T-helper 2 cell treated with Interferon-gamma antibody and Interleukin-4, amounts not matched to agents 5 μg/mL and 100 μg/mL, for 36 hours (primary cell): Measurements from ENCODE around the gene TNS3.
A peak's percentile ranks its signal among the peaks of the same experiment; 100 is the strongest.

Experiments used
- DNase-seq: peaks from one replicate; pipeline ENCODE4 v3.0.0; 2021; ENCODE audit warnings: low spot score
- H3K27ac Mint-ChIP-seq: one replicate; pipeline ENCODE4 v1.8.0; 2021; ENCODE audit warnings: mild to moderate bottlenecking, mixed read lengths
- H3K27me3 Mint-ChIP-seq: one replicate; pipeline ENCODE4 v1.8.0; 2021; ENCODE audit warnings: low read depth, mixed read lengths
- H3K36me3 Mint-ChIP-seq: one replicate; pipeline ENCODE4 v1.8.0; 2021; ENCODE audit warnings: low read depth, mixed read lengths
- H3K4me1 Mint-ChIP-seq: one replicate; pipeline ENCODE4 v1.8.0; 2021; ENCODE audit warnings: low read depth, mixed read lengths
- H3K4me3 Mint-ChIP-seq: one replicate; pipeline ENCODE4 v1.8.0; 2022; ENCODE audit warnings: mild to moderate bottlenecking, moderate library complexity, mixed read lengths
- H3K9me3 Mint-ChIP-seq: one replicate; pipeline ENCODE4 v1.8.0; 2021; ENCODE audit warnings: mixed read lengths

Gene TNS3

DNA sequence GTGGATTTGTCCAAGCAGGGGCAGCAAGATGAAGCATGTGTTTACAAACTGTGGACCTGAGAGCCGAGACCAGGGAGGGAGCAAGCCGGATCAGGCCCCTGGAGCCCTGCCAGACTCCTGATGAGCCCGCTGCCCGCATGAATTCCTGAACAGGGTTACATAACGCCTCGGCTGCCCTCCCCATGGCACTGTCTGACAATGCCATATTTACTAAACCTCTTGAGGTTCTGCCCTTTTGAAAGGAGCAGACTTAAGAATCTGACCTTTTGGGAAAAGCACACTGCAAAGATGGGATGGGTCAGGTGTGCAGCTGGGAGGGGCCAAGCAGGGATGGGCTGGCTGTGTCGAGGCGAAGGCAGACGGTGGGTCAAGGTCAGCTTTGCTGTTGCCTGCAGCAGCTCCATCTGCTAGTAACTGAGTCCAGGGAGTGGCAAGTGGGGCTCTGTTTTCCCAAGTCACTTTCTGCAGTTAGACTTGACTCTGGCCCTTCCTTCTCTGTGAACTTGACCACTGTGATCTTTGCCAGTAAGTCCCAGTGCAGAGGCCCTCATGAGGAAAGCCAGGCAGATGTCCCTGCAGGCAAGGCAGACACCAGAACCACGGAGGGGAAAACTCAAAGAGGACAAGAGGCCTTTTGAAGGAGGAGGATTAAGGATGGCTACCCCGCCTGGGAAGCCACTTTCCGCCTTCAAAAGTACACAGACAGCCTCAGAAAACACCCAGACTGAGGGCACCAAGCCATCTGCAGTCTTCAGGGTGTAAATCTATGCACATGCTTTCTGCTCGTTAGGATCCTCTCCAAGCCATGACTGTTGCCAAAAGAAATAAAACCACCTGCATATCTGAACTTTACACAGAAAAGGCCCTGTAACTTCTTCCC is 175.8 kb downstream of the TNS3 start:
- Mint-ChIP-seq H3K4me3 (no peak overlapping the region), H3K27ac (no peak overlapping the region), H3K9me3 (no peaks in the 10 kb centered on the region), H3K4me1 (peaks cover 5% of the 10 kb centered on the region), H3K36me3 (no peaks in the 10 kb centered on the region), H3K27me3 (no peaks in the 10 kb centered on the region)
- DNase-seq, result no peak

DNA sequence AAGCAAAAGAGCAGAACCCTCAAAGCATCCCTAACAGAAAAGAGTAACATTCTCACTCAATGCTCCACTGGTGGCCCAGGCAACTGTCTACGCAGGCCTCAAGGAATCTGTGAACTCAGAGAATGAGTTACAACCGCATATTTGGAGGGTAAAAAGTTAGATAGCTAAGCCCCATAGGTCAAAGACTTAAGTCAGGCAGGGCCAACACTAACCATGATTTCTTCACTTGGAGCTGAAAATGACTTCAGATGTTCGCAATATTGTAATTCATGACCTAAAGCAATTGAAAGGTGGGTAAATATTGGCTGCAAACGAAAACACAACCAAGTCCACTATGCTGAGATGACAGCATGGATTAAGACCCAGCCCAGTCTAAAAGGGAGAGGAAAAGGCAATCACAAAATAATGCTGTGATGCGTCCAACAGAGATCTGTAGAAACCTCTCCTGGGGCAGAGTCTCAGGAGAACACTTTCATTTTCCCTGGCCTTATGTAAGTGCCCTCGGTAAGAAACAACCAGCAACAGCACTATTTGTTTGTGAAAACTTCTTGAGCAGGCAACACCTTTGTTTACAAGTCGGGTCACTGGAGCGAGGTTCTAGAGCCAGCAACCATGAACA is 176.5 kb downstream of the TNS3 start:
- Mint-ChIP-seq H3K27ac (no peak overlapping the region), H3K27me3 (no peaks in the 10 kb centered on the region), H3K4me3 (no peak overlapping the region), H3K36me3 (no peaks in the 10 kb centered on the region), H3K9me3 (no peaks in the 10 kb centered on the region), H3K4me1 (peaks cover 5% of the 10 kb centered on the region)
- DNase-seq, result no peak

DNA sequence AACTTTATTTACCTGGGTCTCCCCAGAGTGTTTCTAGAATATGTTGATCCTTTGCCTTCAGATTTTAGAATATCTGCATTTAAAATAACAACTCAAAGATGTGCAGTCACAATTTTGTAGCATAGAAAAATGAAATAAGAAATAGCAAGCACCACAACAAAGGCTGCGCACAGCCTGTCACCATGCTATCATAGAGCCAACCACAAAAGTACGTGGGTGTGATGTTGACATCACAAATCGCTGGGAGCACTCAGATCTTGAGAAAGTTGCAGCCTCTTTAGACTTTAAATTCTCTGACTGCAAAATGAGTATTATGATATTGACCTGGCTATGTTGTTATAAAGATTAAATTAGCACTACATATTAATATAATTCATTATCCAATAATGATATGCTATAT is 177.9 kb downstream of the TNS3 start:
- Mint-ChIP-seq H3K27ac (no peak overlapping the region), H3K4me1 (peaks cover 5% of the 10 kb centered on the region), H3K27me3 (no peaks in the 10 kb centered on the region), H3K36me3 (no peaks in the 10 kb centered on the region), H3K9me3 (no peaks in the 10 kb centered on the region), H3K4me3 (no peak overlapping the region)
- peak; percentile 43 for DNase-seq

DNA sequence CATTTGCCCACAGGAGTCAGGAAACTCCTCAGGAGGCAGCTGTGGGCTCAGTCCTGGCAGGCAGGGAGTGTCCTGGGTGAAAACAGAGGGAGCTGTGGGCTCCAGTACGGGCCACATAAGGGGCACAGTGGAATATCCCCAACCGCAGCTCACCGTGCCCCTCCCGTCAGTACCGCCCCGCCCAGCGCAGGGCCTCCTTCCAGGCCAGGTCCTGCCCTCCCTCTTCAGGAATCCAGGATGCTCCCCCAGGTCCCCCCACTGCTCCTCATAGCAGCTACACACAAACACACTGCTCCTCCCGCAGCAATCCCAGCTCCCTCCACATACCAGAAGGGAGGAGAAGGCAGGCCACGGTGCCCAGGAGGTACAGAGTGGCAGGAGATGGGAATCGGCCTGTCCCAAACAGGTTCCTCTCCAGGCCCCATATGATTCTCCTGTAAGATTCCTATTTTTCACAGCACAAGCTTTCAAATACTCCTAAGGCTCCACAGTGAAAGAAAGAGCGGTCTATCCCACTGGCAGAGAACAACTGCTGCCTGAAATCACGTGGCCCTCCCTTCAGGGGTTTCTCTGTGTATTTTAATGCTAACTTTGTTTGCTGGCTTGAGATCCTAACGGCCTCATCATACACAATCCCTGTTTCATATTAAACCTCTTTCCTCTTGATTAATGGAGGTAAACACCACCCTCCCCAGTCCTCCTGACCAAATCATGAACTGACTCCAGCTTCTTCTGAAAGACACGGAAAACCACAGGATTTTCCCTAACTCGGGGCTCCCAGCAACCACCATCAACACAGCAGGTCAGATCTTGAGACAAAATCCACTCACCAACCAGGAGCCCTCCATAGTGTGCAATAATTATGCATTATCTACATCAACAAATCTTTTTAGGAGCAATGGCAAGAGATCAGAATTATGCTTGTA is 178.7 kb downstream of the TNS3 start:
- Mint-ChIP-seq H3K27me3 (no peaks in the 10 kb centered on the region), H3K4me3 (no peak overlapping the region), H3K4me1 (peaks cover 5% of the 10 kb centered on the region), H3K27ac (no peak overlapping the region), H3K9me3 (no peaks in the 10 kb centered on the region), H3K36me3 (no peaks in the 10 kb centered on the region)
- no peak for DNase-seq

GRCh38 chr7:47401611-47402570 is 180.0 kb downstream of the TNS3 start:
- Mint-ChIP-seq H3K36me3 (no peaks in the 10 kb centered on the region), H3K4me1 (peaks cover 5% of the 10 kb centered on the region), H3K27ac (no peak overlapping the region), H3K9me3 (no peaks in the 10 kb centered on the region), H3K27me3 (peaks cover 3% of the 10 kb centered on the region), H3K4me3 (no peak overlapping the region)
- no peak for DNase-seq

DNA sequence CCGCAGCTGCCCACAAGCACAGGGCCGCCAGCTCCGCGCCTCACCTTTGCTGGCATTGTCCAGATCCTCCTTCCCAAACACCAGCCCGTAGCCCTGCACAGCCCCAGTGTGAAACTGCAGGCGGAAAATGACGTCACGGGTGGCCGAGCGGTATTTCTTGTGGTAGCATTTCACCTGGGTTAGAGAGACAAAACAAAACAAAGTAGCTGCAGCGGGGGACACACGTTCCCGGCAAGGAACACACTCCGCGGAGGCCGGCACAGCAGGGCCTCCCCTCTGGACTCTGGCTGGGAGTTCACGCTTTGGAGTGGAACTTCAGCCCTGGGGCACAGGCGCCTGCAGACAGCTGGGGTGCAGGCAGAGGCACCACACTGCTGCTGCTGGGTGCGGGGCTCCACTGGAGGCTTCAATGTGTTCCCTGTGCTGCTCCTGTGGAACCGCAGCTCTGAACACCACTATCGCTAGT is 181.1 kb downstream of the TNS3 start:
- H3K4me1 Mint-ChIP-seq, result peaks cover 5% of the 10 kb centered on the region
- H3K4me3 Mint-ChIP-seq, result no peak overlapping the region
- H3K36me3 Mint-ChIP-seq, result no peaks in the 10 kb centered on the region
- no peak overlapping the region for H3K27ac Mint-ChIP-seq
- peaks cover 3% of the 10 kb centered on the region for H3K27me3 Mint-ChIP-seq
- no peaks in the 10 kb centered on the region for H3K9me3 Mint-ChIP-seq
- no peak for DNase-seq

GRCh38 chr7:47400001-47400400 is 181.9 kb downstream of the TNS3 start:
- Mint-ChIP-seq H3K27ac (no peak overlapping the region), H3K4me3 (no peak overlapping the region), H3K36me3 (no peaks in the 10 kb centered on the region), H3K9me3 (no peaks in the 10 kb centered on the region), H3K27me3 (peaks cover 3% of the 10 kb centered on the region), H3K4me1 (peaks cover 5% of the 10 kb centered on the region)
- no peak for DNase-seq

DNA sequence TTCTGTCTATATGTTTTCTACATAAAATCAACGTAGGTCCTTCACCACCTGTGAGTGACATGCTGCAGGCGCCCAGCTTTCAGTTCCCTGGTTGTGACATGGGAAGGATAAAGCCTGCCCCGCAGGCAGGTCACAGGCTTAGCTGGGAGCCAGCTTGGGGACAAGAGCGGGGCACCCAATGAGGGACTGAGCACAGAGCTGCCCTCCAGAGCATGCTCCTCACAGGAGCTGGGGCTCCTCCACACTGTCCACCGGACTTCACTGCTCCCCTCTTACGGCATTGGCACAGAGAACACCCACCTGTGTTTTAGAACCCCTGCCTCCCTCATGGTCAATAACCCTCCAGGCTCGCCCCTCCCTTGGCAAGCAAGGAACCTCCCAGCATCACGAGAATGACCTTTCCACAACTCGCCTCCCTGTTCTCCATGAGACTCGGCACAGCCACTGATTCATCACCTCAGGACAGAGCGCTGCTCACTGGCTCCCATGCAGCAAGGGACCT is 187.1 kb downstream of the TNS3 start:
- no peak overlapping the region for H3K4me3 Mint-ChIP-seq
- peaks cover 3% of the 10 kb centered on the region for H3K27me3 Mint-ChIP-seq
- H3K9me3 Mint-ChIP-seq, result no peaks in the 10 kb centered on the region
- DNase-seq, result no peak
- H3K36me3 Mint-ChIP-seq, result no peaks in the 10 kb centered on the region
- H3K27ac Mint-ChIP-seq, result no peak overlapping the region
- H3K4me1 Mint-ChIP-seq, result no peaks in the 10 kb centered on the region

GRCh38 chr7:47394216-47394615 is 187.7 kb downstream of the TNS3 start:
- Mint-ChIP-seq H3K4me3 (no peak overlapping the region), H3K36me3 (no peaks in the 10 kb centered on the region), H3K27me3 (peaks cover 3% of the 10 kb centered on the region), H3K27ac (no peak overlapping the region), H3K4me1 (no peaks in the 10 kb centered on the region), H3K9me3 (no peaks in the 10 kb centered on the region)
- DNase-seq, result no peak

GRCh38 chr7:47393406-47393805 is 188.5 kb downstream of the TNS3 start:
- Mint-ChIP-seq H3K27ac (no peak overlapping the region), H3K27me3 (peaks cover 3% of the 10 kb centered on the region), H3K4me3 (no peak overlapping the region), H3K4me1 (no peaks in the 10 kb centered on the region), H3K9me3 (no peaks in the 10 kb centered on the region), H3K36me3 (no peaks in the 10 kb centered on the region)
- no peak for DNase-seq

GRCh38 chr7:47392241-47392759 is 189.6 kb downstream of the TNS3 start:
- H3K36me3 Mint-ChIP-seq, result no peaks in the 10 kb centered on the region
- no peak for DNase-seq
- H3K4me3 Mint-ChIP-seq, result no peak overlapping the region
- no peaks in the 10 kb centered on the region for H3K27me3 Mint-ChIP-seq
- no peaks in the 10 kb centered on the region for H3K4me1 Mint-ChIP-seq
- no peaks in the 10 kb centered on the region for H3K9me3 Mint-ChIP-seq
- no peak overlapping the region for H3K27ac Mint-ChIP-seq

GRCh38 chr7:47391726-47392125 is 190.2 kb downstream of the TNS3 start:
- no peak overlapping the region for H3K27ac Mint-ChIP-seq
- no peaks in the 10 kb centered on the region for H3K27me3 Mint-ChIP-seq
- H3K9me3 Mint-ChIP-seq, result no peaks in the 10 kb centered on the region
- H3K36me3 Mint-ChIP-seq, result no peaks in the 10 kb centered on the region
- no peak overlapping the region for H3K4me3 Mint-ChIP-seq
- no peaks in the 10 kb centered on the region for H3K4me1 Mint-ChIP-seq
- no peak for DNase-seq

GRCh38 chr7:47390914-47391313 is 191.0 kb downstream of the TNS3 start:
- H3K27ac Mint-ChIP-seq, result no peak overlapping the region
- no peaks in the 10 kb centered on the region for H3K36me3 Mint-ChIP-seq
- H3K27me3 Mint-ChIP-seq, result no peaks in the 10 kb centered on the region
- H3K9me3 Mint-ChIP-seq, result no peaks in the 10 kb centered on the region
- DNase-seq, result no peak
- H3K4me3 Mint-ChIP-seq, result no peak overlapping the region
- no peaks in the 10 kb centered on the region for H3K4me1 Mint-ChIP-seq
